ENCODE measurements around the gene PPP1R16B.
"Not testable (repeated sequence)": the region's sequence is repeated elsewhere in the genome, so short reads cannot be mapped to it uniquely, and the experiment has no call there.

PPP1R16B gene

GRCh38 chr20:38939686-38940085 lies 134.2 kb downstream of the PPP1R16B start:
- no peak for DNase-seq

- no peak for DNase-seq
These were observed 135.1 kb downstream of the PPP1R16B start for GRCh38 chr20:38940644-38941043.

GRCh38 chr20:38941726-38942389 lies 136.4 kb downstream of the PPP1R16B start:
- no peak for DNase-seq

- DNase-seq: no peak
These were observed 139.5 kb downstream of the PPP1R16B start for GRCh38 chr20:38945012-38945411.

- DNase-seq: no peak
These were observed 141.3 kb downstream of the PPP1R16B start for GRCh38 chr20:38946836-38947235.

- DNase-seq: no peak
These were observed 142.4 kb downstream of the PPP1R16B start for GRCh38 chr20:38947931-38948362.

GRCh38 chr20:38950254-38950653 lies 144.8 kb downstream of the PPP1R16B start:
- no peak for DNase-seq

- DNase-seq: no peak
These were observed 146.1 kb downstream of the PPP1R16B start for GRCh38 chr20:38951611-38952010.

GRCh38 chr20:38952153-38952552 lies 146.7 kb downstream of the PPP1R16B start:
- DNase-seq: no peak

GRCh38 chr20:38953630-38954340 lies 148.3 kb downstream of the PPP1R16B start:
- DNase-seq: no peak

- no peak for DNase-seq
These were observed 151.9 kb downstream of the PPP1R16B start for GRCh38 chr20:38957235-38957876.

- no peak for DNase-seq
These were observed 152.5 kb downstream of the PPP1R16B start for GRCh38 chr20:38957915-38958485.

- not testable (repeated sequence) for DNase-seq
These were observed 154.7 kb downstream of the PPP1R16B start for GRCh38 chr20:38960187-38960687.

- peak; percentile 32 for DNase-seq
These were observed 156.1 kb downstream of the PPP1R16B start for GRCh38 chr20:38961530-38962043.

- DNase-seq: peak; percentile 98
These were observed 156.8 kb downstream of the PPP1R16B start, which contains the start of gene DHX35 for GRCh38 chr20:38962044-38962927. TSS of gene DHX35 (plus strand) at chr20:38962344. CDS start at chr20:38962368, 24 bp downstream.

- DNase-seq: no peak
These were observed 157.5 kb downstream of the PPP1R16B start for GRCh38 chr20:38962928-38963401.

- no peak for DNase-seq
These were observed 158.2 kb downstream of the PPP1R16B start for GRCh38 chr20:38963745-38964144.

GRCh38 chr20:38965264-38965663 lies 159.8 kb downstream of the PPP1R16B start:
- no peak for DNase-seq

GRCh38 chr20:38968090-38968489 lies 162.6 kb downstream of the PPP1R16B start:
- no peak for DNase-seq

- DNase-seq: no peak
These were observed 164.2 kb downstream of the PPP1R16B start for GRCh38 chr20:38969708-38970107.

GRCh38 chr20:38970302-38970701 lies 164.8 kb downstream of the PPP1R16B start:
- DNase-seq: no peak

Data from activated CD4-positive, alpha-beta T cell treated with anti-CD3 and anti-CD28 coated beads, Interleukin-2, amount 50 U/mL, for 16 hours (primary cell).